SK-N-SH (cell line): ENCODE results near the gene MYO16. TPM values are rescaled to one million over a fixed set of nuclear protein-coding genes. Genes with fewer than 3 reads are reported as not detected.
A peak's percentile ranks its signal among the peaks of the same experiment; 100 is the strongest.

ENCODE experiments used
- CTCF ChIA-PET: fragments of 300-600, 350-600 bp; formaldehyde crosslinking; extraction: SDS; loops from one replicate; lab custom pipeline; 2021; lab: Yijun Ruan, JAX
- POLR2A ChIA-PET: fragments of 350-600 bp; sonication (Branson Sonifier 250); formaldehyde crosslinking; extraction: SDS; loops from one replicate; lab custom pipeline; 2020; ENCODE audit warnings: antibody characterized with exemption, inconsistent platforms; lab: Yijun Ruan, JAX
- DNase-seq: peaks from one replicate; pipeline ENCODE4 v3.0.0; 2012
- H2AFZ ChIP-seq: fragments of 200-600 bp; sonication (generic); 2 replicates; pipeline ENCODE4 v1.8.1; 2016; ENCODE audit warnings: antibody characterized with exemption, mild to moderate bottlenecking, low read depth
- H3F3A ChIP-seq: fragments of 200-600 bp; sonication (generic); replicated peaks from 2 replicates; pipeline ENCODE3; 2016; ENCODE audit warnings: antibody characterized with exemption, mild to moderate bottlenecking; ENCODE audit not compliant: insufficient read depth
- H3K27ac ChIP-seq, 2 experiments: fragments of 200-500 bp in 1 of 2; fragments of 200-600 bp in 1 of 2; sonication (Bioruptor generic) in 1 of 2; sonication (generic), shearing (Covaris generic) in 1 of 2; 2 replicates each; pipeline versions ENCODE4 v1.5.1 to v1.6.1; 2014 to 2016; ENCODE audit warnings: low read depth in 2 of 2, inconsistent platforms in 1 of 2, low read length in 1 of 2, mild to moderate bottlenecking in 1 of 2, mixed read lengths in 1 of 2
- H3K27me3 ChIP-seq: fragments of 200-600 bp; sonication (generic), shearing (Covaris generic); 2 replicates; pipeline ENCODE4 v1.6.1; 2016; ENCODE audit warnings: mixed run types; ENCODE audit not compliant: insufficient read depth
- H3K36me3 ChIP-seq, 2 experiments: fragments of 200-500 bp in 1 of 2; fragments of 200-600 bp in 1 of 2; sonication (Bioruptor generic) in 1 of 2; sonication (generic) in 1 of 2; replicated peaks in 1 of 2; 2 replicates each; pipeline versions ENCODE3 to v1.5.1; 2014 to 2016; ENCODE audit warnings: low read length in 1 of 2, mild to moderate bottlenecking in 1 of 2; ENCODE audit not compliant: insufficient read depth in 2 of 2, control insufficient read depth in 1 of 2
- H3K4me1 ChIP-seq, 2 experiments: fragments of 200-500 bp in 1 of 2; fragments of 200-600 bp in 1 of 2; sonication (Bioruptor generic) in 1 of 2; sonication (generic), shearing (Covaris generic) in 1 of 2; 2 replicates each; pipeline versions ENCODE4 v1.5.1 to v1.6.1; 2014 to 2016; ENCODE audit warnings: low read depth in 1 of 2, low read length in 1 of 2, mixed run types in 1 of 2; ENCODE audit not compliant: insufficient read depth in 2 of 2, control insufficient read depth in 1 of 2
- H3K4me2 ChIP-seq: fragments of 200-600 bp; sonication (generic), shearing (Covaris generic); 2 replicates; pipeline ENCODE4 v1.6.1; 2017; ENCODE audit warnings: mixed run types
- H3K4me3 ChIP-seq, 2 experiments: fragments of 200-500 bp in 1 of 2; fragments of 200-600 bp in 1 of 2; sonication (Bioruptor generic) in 1 of 2; sonication (generic), shearing (Covaris generic) in 1 of 2; 2 replicates each; pipeline versions ENCODE4 v1.5.1 to v1.8.1; 2014 to 2016; ENCODE audit warnings: low read depth in 2 of 2, inconsistent platforms in 1 of 2, low read length in 1 of 2, mild to moderate bottlenecking in 1 of 2, mixed read lengths in 1 of 2, moderate library complexity in 1 of 2
- H3K79me2 ChIP-seq: fragments of 200-600 bp; sonication (generic); 2 replicates; pipeline ENCODE4 v1.8.1; 2017; ENCODE audit warnings: mild to moderate bottlenecking; ENCODE audit not compliant: insufficient read depth
- H3K9ac ChIP-seq: fragments of 200-600 bp; sonication (generic); 2 replicates; pipeline ENCODE4 v1.6.1; 2017; ENCODE audit warnings: mixed run types
- H3K9me2 ChIP-seq: fragments of 200-600 bp; sonication (generic); 2 replicates; pipeline ENCODE4 v1.6.1; 2017; ENCODE audit warnings: mixed run types
- H3K9me3 ChIP-seq: fragments of 200-600 bp; sonication (generic); 2 replicates; pipeline ENCODE4 v1.6.1; 2017; ENCODE audit warnings: mixed run types, mild to moderate bottlenecking, moderate library complexity
- H4K20me1 ChIP-seq: fragments of 200-600 bp; sonication (generic); 2 replicates; pipeline ENCODE4 v1.6.1; 2017; ENCODE audit warnings: mild to moderate bottlenecking, mixed run types; ENCODE audit not compliant: insufficient read depth
- CHD2 ChIP-seq: fragments of 150-350 bp; IDR thresholded peaks from 2 replicates; pipeline ENCODE4 v1.6.1; 2018; ENCODE audit warnings: low read length; ENCODE audit not compliant: partially characterized antibody
- EP300 ChIP-seq, 2 experiments: IDR thresholded peaks; 2 replicates each; pipeline versions ENCODE4 v1.4.0 to v1.6.1; 2012; ENCODE audit warnings: borderline replicate concordance in 1 of 2, low read depth in 1 of 2, low read length in 1 of 2
- EZH2phosphoT487 ChIP-seq: fragments of 200-600 bp; sonication (generic); IDR thresholded peaks from 2 replicates; pipeline ENCODE4 v1.6.1; 2017; ENCODE audit warnings: low read depth, mixed run types, mild to moderate bottlenecking, antibody characterized with exemption, moderate library complexity, borderline replicate concordance
- FOSL2 ChIP-seq: IDR thresholded peaks from 2 replicates; pipeline ENCODE4 v1.4.0; 2012; ENCODE audit warnings: low read depth, mild to moderate bottlenecking, moderate library complexity, borderline replicate concordance
- FOXJ3 ChIP-seq: sonication (generic); formaldehyde crosslinking; IDR thresholded peaks from 2 replicates; pipeline ENCODE4 v1.5.1; 2020; ENCODE audit warnings: mild to moderate bottlenecking, missing genetic modification reagents
- FOXM1 ChIP-seq: IDR thresholded peaks from 2 replicates; pipeline ENCODE4 v1.4.0; 2012; ENCODE audit warnings: low read depth, mild to moderate bottlenecking
- GABPA ChIP-seq: IDR thresholded peaks from 2 replicates; pipeline ENCODE4 v1.4.0; 2012; ENCODE audit warnings: low read depth, mild to moderate bottlenecking
- GATA2 ChIP-seq: sonication (generic); formaldehyde crosslinking; IDR thresholded peaks from 2 replicates; pipeline ENCODE4 v1.5.0; 2020; ENCODE audit warnings: mild to moderate bottlenecking, missing genetic modification reagents
- JUND ChIP-seq: IDR thresholded peaks from 2 replicates; pipeline ENCODE4 v1.4.0; 2012
- MEF2A ChIP-seq: IDR thresholded peaks from 2 replicates; pipeline ENCODE4 v1.4.0; 2012; ENCODE audit warnings: low read depth, borderline replicate concordance
- NRF1 ChIP-seq: IDR thresholded peaks from 2 replicates; pipeline ENCODE4 v1.6.1; 2012; ENCODE audit warnings: low read depth, mild to moderate bottlenecking, low read length
- RAD21 ChIP-seq: IDR thresholded peaks from 2 replicates; pipeline ENCODE4 v1.6.1; 2012; ENCODE audit warnings: mild to moderate bottlenecking, low read length
- RCOR1 ChIP-seq: fragments of 150-350 bp; IDR thresholded peaks from 2 replicates; pipeline ENCODE4 v1.6.1; 2017; ENCODE audit warnings: antibody characterized with exemption, low read length
- TCF12 ChIP-seq: IDR thresholded peaks from 2 replicates; pipeline ENCODE4 v1.4.0; 2012
- TEAD4 ChIP-seq: IDR thresholded peaks from 2 replicates; pipeline ENCODE4 v1.4.0; 2012; ENCODE audit warnings: mild to moderate bottlenecking, borderline replicate concordance; ENCODE audit not compliant: insufficient read depth
- YY1 ChIP-seq: IDR thresholded peaks from 2 replicates; pipeline ENCODE4 v1.4.0; 2012; ENCODE audit warnings: low read depth, mild to moderate bottlenecking
- WGBS: methylation state at CpG from one replicate; pipeline ENCODE4 v1.1.6; 2017; ENCODE audit warnings: low lambda C conversion rate; 5-methylcytosine and 5-hydroxymethylcytosine counted together
- polyA plus RNA-seq, 3 experiments: library from polyadenylated mRNA; depleted of rRNA; stranded (reverse); fragments of >200 nt; gene quantifications; 2 replicates each; pipeline ENCODE4 v1.2.3, GENCODE V29; 2012
- TF ChIP-seq, protein P1 (sequence below): fragments of 200-600 bp; sonication (generic); IDR thresholded peaks from 2 replicates; pipeline ENCODE4 v1.6.1; 2017; ENCODE audit warnings: antibody characterized with exemption, mild to moderate bottlenecking, moderate library complexity
- TF ChIP-seq, protein P2 (sequence below): fragments of 150-350 bp; IDR thresholded peaks from 2 replicates; pipeline ENCODE4 v1.6.1; 2017; ENCODE audit warnings: antibody characterized with exemption, low read length, low read depth, borderline replicate concordance
- TF ChIP-seq, protein P3 (sequence below): fragments of 150-350 bp; IDR thresholded peaks from 2 replicates; pipeline ENCODE4 v1.6.1; 2016; ENCODE audit warnings: mild to moderate bottlenecking, low read depth, low read length
- TF ChIP-seq, protein P4 (sequence below): IDR thresholded peaks from 2 replicates; pipeline ENCODE4 v1.4.0; 2012; ENCODE audit warnings: low read depth, borderline replicate concordance

MYO16 gene
- polyA plus RNA-seq, 1 of the 3 experiments (the other 2 are of a cell fraction), result 0.07 TPM

DNA sequence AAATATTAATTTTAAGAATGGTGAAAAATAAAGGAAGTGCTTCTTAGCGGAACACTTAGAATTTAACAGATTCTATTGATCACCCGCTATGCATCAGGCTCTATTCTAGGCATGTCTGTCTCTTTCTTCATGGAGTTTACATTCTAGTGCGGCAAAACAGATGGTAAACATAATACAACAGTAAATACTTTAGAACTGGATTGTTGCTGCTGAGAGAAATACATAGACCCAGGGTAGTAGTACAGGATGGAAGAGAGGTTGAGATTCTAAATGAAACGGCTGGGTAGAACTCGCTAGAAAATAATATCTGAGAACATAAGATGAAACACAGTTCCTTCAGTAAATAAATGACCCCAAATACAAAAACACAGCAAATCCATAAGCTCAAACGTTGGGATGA, 498.7 kb downstream of the MYO16 start:
- POLR2A ChIA-PET, result interaction anchor here (0.6 kb wide), 1 partner anchor 13 kb away, joined by 4 read pairs; no protein-coding TSS in a partner anchor
- Histone ChIP-seq H3K79me2 (no peaks in the 10 kb centered on the region), H2AFZ (no peak overlapping the region), H3K4me1 (peaks cover 0 to 9% of the 10 kb centered on the region in 2 experiments; a peak in 3 of 4 replicates), H3K27ac (peak overlapping the region in 1 of 2 experiments; percentile 74; a peak in 2 of 4 replicates), H3K9me3 (no peaks in the 10 kb centered on the region), H3K27me3 (no peaks in the 10 kb centered on the region), H3K9me2 (no peaks in the 10 kb centered on the region), H3K4me3 (no peak overlapping the region), H3F3A (no peaks in the 10 kb centered on the region), H3K4me2 (no peak overlapping the region), H3K36me3 (no peaks in the 10 kb centered on the region), H4K20me1 (no peaks in the 10 kb centered on the region), H3K9ac (no peak overlapping the region)
- TF ChIP-seq FOXM1 (no peak), FOSL2 (no peak), MEF2A (no peak), TEAD4 (no peak), GATA2 (no peak), EZH2phosphoT487 (no peak), FOXJ3 (CRISPR knock-in tag) (no peak), JUND (no peak), EP300 (IDR thresholded peaks at IDR 0.05; ENCODE audit: borderline replicate concordance in 1 of 2, low read depth in 1 of 2, low read length in 1 of 2) (no peak), YY1 (no peak), TCF12 (no peak), NRF1 (no peak), CHD2 (no peak), RAD21 (no peak), RCOR1 (no peak), GABPA (no peak)
- TF ChIP-seq, protein P1, sequence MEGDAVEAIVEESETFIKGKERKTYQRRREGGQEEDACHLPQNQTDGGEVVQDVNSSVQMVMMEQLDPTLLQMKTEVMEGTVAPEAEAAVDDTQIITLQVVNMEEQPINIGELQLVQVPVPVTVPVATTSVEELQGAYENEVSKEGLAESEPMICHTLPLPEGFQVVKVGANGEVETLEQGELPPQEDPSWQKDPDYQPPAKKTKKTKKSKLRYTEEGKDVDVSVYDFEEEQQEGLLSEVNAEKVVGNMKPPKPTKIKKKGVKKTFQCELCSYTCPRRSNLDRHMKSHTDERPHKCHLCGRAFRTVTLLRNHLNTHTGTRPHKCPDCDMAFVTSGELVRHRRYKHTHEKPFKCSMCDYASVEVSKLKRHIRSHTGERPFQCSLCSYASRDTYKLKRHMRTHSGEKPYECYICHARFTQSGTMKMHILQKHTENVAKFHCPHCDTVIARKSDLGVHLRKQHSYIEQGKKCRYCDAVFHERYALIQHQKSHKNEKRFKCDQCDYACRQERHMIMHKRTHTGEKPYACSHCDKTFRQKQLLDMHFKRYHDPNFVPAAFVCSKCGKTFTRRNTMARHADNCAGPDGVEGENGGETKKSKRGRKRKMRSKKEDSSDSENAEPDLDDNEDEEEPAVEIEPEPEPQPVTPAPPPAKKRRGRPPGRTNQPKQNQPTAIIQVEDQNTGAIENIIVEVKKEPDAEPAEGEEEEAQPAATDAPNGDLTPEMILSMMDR, result no peak
- TF ChIP-seq, protein P2, sequence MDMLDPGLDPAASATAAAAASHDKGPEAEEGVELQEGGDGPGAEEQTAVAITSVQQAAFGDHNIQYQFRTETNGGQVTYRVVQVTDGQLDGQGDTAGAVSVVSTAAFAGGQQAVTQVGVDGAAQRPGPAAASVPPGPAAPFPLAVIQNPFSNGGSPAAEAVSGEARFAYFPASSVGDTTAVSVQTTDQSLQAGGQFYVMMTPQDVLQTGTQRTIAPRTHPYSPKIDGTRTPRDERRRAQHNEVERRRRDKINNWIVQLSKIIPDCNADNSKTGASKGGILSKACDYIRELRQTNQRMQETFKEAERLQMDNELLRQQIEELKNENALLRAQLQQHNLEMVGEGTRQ, result no peak
- TF ChIP-seq, protein P3, sequence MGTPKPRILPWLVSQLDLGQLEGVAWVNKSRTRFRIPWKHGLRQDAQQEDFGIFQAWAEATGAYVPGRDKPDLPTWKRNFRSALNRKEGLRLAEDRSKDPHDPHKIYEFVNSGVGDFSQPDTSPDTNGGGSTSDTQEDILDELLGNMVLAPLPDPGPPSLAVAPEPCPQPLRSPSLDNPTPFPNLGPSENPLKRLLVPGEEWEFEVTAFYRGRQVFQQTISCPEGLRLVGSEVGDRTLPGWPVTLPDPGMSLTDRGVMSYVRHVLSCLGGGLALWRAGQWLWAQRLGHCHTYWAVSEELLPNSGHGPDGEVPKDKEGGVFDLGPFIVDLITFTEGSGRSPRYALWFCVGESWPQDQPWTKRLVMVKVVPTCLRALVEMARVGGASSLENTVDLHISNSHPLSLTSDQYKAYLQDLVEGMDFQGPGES, result no peak
- TF ChIP-seq, protein P4, sequence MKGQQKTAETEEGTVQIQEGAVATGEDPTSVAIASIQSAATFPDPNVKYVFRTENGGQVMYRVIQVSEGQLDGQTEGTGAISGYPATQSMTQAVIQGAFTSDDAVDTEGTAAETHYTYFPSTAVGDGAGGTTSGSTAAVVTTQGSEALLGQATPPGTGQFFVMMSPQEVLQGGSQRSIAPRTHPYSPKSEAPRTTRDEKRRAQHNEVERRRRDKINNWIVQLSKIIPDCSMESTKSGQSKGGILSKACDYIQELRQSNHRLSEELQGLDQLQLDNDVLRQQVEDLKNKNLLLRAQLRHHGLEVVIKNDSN, result no peak
- no peak for DNase-seq
- WGBS, result 68% methylated on average over 6 of the region's 6 CpGs
- CTCF ChIA-PET, result no interaction called here
